IMR-90 (cell line): ENCODE results near the gene PRAMEF5. TPM values are rescaled to one million over a fixed set of nuclear protein-coding genes. Genes with fewer than 3 reads are reported as not detected.
"Not testable (repeated sequence)": the region's sequence is repeated elsewhere in the genome, so short reads cannot be mapped to it uniquely, and the experiment has no call there.

Source experiments
- ATAC-seq: fragments of 200-7000 bp; cut with Tn5 transposase; 2 replicates; pipeline ENCODE4 v1.9.1; 2020; ENCODE audit warnings: low read depth, mild to moderate bottlenecking, moderate library complexity
- BruUV-seq: library from RNA; stranded (reverse); fragments of 400-500 nt; replicated peaks from 2 replicates; lab custom pipeline; 2021; lab: Mats Ljungman, UMichigan
- CTCF ChIA-PET: fragments of 300-600 bp; formaldehyde crosslinking; extraction: SDS; loops from one replicate; lab custom pipeline; 2021; ENCODE audit warnings: antibody characterized with exemption; lab: Yijun Ruan, JAX
- POLR2A ChIA-PET: fragments of 300-600 bp; sonication (Branson Sonifier 250); formaldehyde crosslinking; loops from one replicate; lab custom pipeline; 2022; ENCODE audit warnings: antibody characterized with exemption; ENCODE audit not compliant: unreplicated experiment; lab: Charles Lee
- DNase-seq: peaks from one replicate; pipeline ENCODE4 v3.0.0; 2013
- H2AFZ ChIP-seq: replicated peaks from 2 replicates; pipeline ENCODE3; 2013; ENCODE audit warnings: low read length, mild to moderate bottlenecking; ENCODE audit not compliant: poor library complexity
- H2AK5ac ChIP-seq: 2 replicates; pipeline ENCODE4 v1.6.1; 2013; ENCODE audit warnings: low read depth, low read length, inconsistent platforms
- H2AK9ac ChIP-seq: replicated peaks from 2 replicates; pipeline ENCODE3; 2013; ENCODE audit warnings: mild to moderate bottlenecking, low read depth, low read length, moderate library complexity; ENCODE audit not compliant: poor library complexity
- H2BK120ac ChIP-seq: 2 replicates; pipeline ENCODE4 v1.6.1; 2013; ENCODE audit warnings: low read depth, low read length, inconsistent platforms
- H2BK15ac ChIP-seq: 3 replicates; pipeline ENCODE4 v1.6.1; 2013; ENCODE audit warnings: low read depth, low read length, inconsistent platforms
- H2BK20ac ChIP-seq: 2 replicates; pipeline ENCODE4 v1.6.1; 2013; ENCODE audit warnings: low read depth, mild to moderate bottlenecking, inconsistent platforms, low read length, moderate library complexity
- H2BK5ac ChIP-seq: 2 replicates; pipeline ENCODE4 v1.6.1; 2013; ENCODE audit warnings: mild to moderate bottlenecking, low read depth, low read length, inconsistent platforms; ENCODE audit not compliant: poor library complexity, severe bottlenecking
- H3K14ac ChIP-seq: replicated peaks from 2 replicates; pipeline ENCODE4 v1.6.1; 2013; ENCODE audit warnings: low read depth, low read length, inconsistent platforms
- H3K18ac ChIP-seq: 2 replicates; pipeline ENCODE4 v1.6.1; 2013; ENCODE audit warnings: low read depth, low read length, control low read depth
- H3K23ac ChIP-seq: 2 replicates; pipeline ENCODE4 v1.6.1; 2013; ENCODE audit warnings: low read depth, low read length, inconsistent platforms
- H3K27ac ChIP-seq: 2 replicates; pipeline ENCODE4 v1.5.1; 2013; ENCODE audit warnings: mild to moderate bottlenecking, control low read depth, low read length; ENCODE audit not compliant: insufficient read depth
- H3K27me3 ChIP-seq: 2 replicates; pipeline ENCODE4 v1.6.1; 2013; ENCODE audit warnings: low read length; ENCODE audit not compliant: control insufficient read depth, insufficient read depth
- H3K36me3 ChIP-seq: 2 replicates; pipeline ENCODE4 v1.6.1; 2013; ENCODE audit warnings: low read length, mixed read lengths; ENCODE audit not compliant: control insufficient read depth, insufficient read depth
- H3K4ac ChIP-seq: 2 replicates; pipeline ENCODE4 v1.6.1; 2013; ENCODE audit warnings: low read depth, low read length, inconsistent platforms
- H3K4me1 ChIP-seq: 2 replicates; pipeline ENCODE4 v1.6.1; 2013; ENCODE audit warnings: low read length, mixed read lengths; ENCODE audit not compliant: control insufficient read depth, insufficient read depth
- H3K4me2 ChIP-seq: 2 replicates; pipeline ENCODE4 v1.6.1; 2013; ENCODE audit warnings: low read depth, mild to moderate bottlenecking, control low read depth, low read length, moderate library complexity
- H3K4me3 ChIP-seq: 2 replicates; pipeline ENCODE4 v1.5.1; 2013; ENCODE audit warnings: low read depth, mild to moderate bottlenecking, control low read depth, low read length, moderate library complexity; ENCODE audit not compliant: insufficient read depth
- H3K56ac ChIP-seq: 2 replicates; pipeline ENCODE4 v1.6.1; 2013; ENCODE audit warnings: low read length, inconsistent platforms; ENCODE audit not compliant: insufficient read depth; ENCODE audit errors: extremely low read depth
- H3K79me1 ChIP-seq, 2 experiments: 2 replicates each; pipeline ENCODE4 v1.6.1; 2013; ENCODE audit warnings: low read length in 2 of 2, inconsistent platforms in 1 of 2, low read depth in 1 of 2
- H3K9ac ChIP-seq: 2 replicates; pipeline ENCODE4 v1.6.1; 2013; ENCODE audit warnings: low read depth, low read length, control low read depth
- H3K9me1 ChIP-seq: 2 replicates; pipeline ENCODE4 v1.6.1; 2013; ENCODE audit warnings: low read length, inconsistent platforms; ENCODE audit not compliant: insufficient read depth
- H3K9me3 ChIP-seq: 2 replicates; pipeline ENCODE4 v1.6.1; 2013; ENCODE audit warnings: low read length; ENCODE audit not compliant: control insufficient read depth, insufficient read depth
- H4K20me1 ChIP-seq: 2 replicates; pipeline ENCODE4 v1.6.1; 2013; ENCODE audit warnings: low read length, inconsistent platforms; ENCODE audit not compliant: insufficient read depth
- H4K5ac ChIP-seq: 2 replicates; pipeline ENCODE4 v1.6.1; 2013; ENCODE audit warnings: mild to moderate bottlenecking, low read depth, low read length, control low read depth
- H4K8ac ChIP-seq, 2 experiments: 2 replicates each; pipeline ENCODE4 v1.6.1; 2013; ENCODE audit warnings: low read depth in 2 of 2, low read length in 2 of 2, control low read depth in 1 of 2, inconsistent platforms in 1 of 2
- H4K91ac ChIP-seq: 2 replicates; pipeline ENCODE4 v1.6.1; 2013; ENCODE audit warnings: low read depth, low read length, inconsistent platforms; ENCODE audit not compliant: insufficient read depth
- WGBS, 2 experiments: methylation state at CpG; one replicate each; pipeline versions ENCODE4 v1.1.5 to v1.1.7; 2013; ENCODE audit warnings: missing lambda C conversion rate in 2 of 2; ENCODE audit not compliant: insufficient read length in 1 of 2; ENCODE audit errors: extremely low coverage in 2 of 2; 5-methylcytosine and 5-hydroxymethylcytosine counted together
- dilution Hi-C: fragments of 300-500 bp; cut with HindIII; formaldehyde crosslinking; loops from one replicate; pipeline ENCODE4 v1.14.3; 2018; ENCODE audit warnings: low sequenced_read_pairs; ENCODE audit not compliant: unreplicated experiment
- in situ Hi-C: fragments of 300-500 bp; cut with MboI; formaldehyde crosslinking; loops from 3 replicates; pipeline ENCODE4 v1.14.3; 2019; ENCODE audit warnings: low sequenced_read_pairs, inconsistent platforms, mixed read lengths
- intact Hi-C: fragments of 100-400 bp; cut with micrococcal nuclease; formaldehyde crosslinking; loops from 2 replicates; pipeline ENCODE4 v1.10.0; 2022
- polyA plus RNA-seq, 3 experiments: library from polyadenylated mRNA; depleted of rRNA; stranded (reverse); fragments of >200 nt; gene quantifications; 2 replicates each; pipeline ENCODE4 v1.2.3, GENCODE V29; 2012; ENCODE audit warnings: low replicate concordance in 1 of 3
- total RNA-seq: library from RNA; depleted of rRNA; stranded (reverse); fragments of >200 nt; gene quantifications from 2 replicates; pipeline ENCODE4 v1.2.3, GENCODE V29; 2012

Gene PRAMEF5
- total and polyA plus RNA-seq, 2 of the 4 experiments (the other 2 are of a cell fraction), result not detected

- H4K8ac ChIP-seq, CTCF ChIA-PET, H2AFZ ChIP-seq, H2BK120ac ChIP-seq, BruUV-seq, H3K27ac ChIP-seq, H4K5ac ChIP-seq, H3K4me3 ChIP-seq, H3K79me1 ChIP-seq, in situ Hi-C loops, H3K4me1 ChIP-seq, H3K9me1 ChIP-seq, H2BK5ac ChIP-seq, H3K4me2 ChIP-seq, H3K56ac ChIP-seq, H3K9ac ChIP-seq, intact Hi-C loops, H2AK5ac ChIP-seq, H3K4ac ChIP-seq, ATAC-seq, H4K91ac ChIP-seq, dilution Hi-C loops, H3K18ac ChIP-seq, DNase-seq, H3K23ac ChIP-seq, POLR2A ChIA-PET, H3K36me3 ChIP-seq, H2BK15ac ChIP-seq, H3K27me3 ChIP-seq, H4K20me1 ChIP-seq, H3K14ac ChIP-seq, H2AK9ac ChIP-seq, H2BK20ac ChIP-seq, H3K9me3 ChIP-seq: not testable (repeated sequence)
- WGBS, 2 experiments, result no CpG with 5 or more reads among the region's 2 CpGs
Measured at GRCh38 chr1:13232056-13232455, 21.9 kb upstream of the PRAMEF5 start.

DNA sequence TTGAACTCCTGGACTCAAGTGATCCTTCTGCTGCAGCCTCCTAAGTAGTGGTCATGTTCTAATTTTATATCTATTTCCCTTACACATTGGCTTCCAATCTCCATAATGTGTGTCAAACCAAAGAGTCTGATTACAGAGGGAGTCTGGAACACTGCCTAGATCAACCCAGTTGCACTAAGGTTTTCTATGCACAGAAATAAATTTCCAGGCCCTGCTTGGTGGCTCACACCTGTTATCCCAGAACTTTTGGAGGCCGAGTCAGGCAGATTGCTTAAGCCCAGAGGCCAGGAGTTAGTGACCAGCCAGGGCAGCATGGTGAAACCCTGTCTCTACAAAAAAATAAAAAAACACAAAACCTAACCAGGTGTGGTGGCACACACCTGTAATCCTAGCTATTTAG, 19.9 kb upstream of the PRAMEF5 start:
- H3K4me3 ChIP-seq, CTCF ChIA-PET, H3K27ac ChIP-seq, H3K9me3 ChIP-seq, H3K4me1 ChIP-seq, H3K18ac ChIP-seq, POLR2A ChIA-PET, H2BK5ac ChIP-seq, H3K9me1 ChIP-seq, H4K5ac ChIP-seq, H3K4me2 ChIP-seq, ATAC-seq, H4K20me1 ChIP-seq, BruUV-seq, H4K91ac ChIP-seq, H2BK15ac ChIP-seq, H3K9ac ChIP-seq, in situ Hi-C loops, DNase-seq, H2BK20ac ChIP-seq, H2BK120ac ChIP-seq, H3K23ac ChIP-seq, H3K56ac ChIP-seq, H3K4ac ChIP-seq, H2AK5ac ChIP-seq, H3K27me3 ChIP-seq, H3K36me3 ChIP-seq, H2AK9ac ChIP-seq, intact Hi-C loops, H2AFZ ChIP-seq, H4K8ac ChIP-seq, H3K79me1 ChIP-seq, dilution Hi-C loops, H3K14ac ChIP-seq: not testable (repeated sequence)
- no CpG with 5 or more reads among the region's 1 CpG for WGBS, 2 experiments
